C4-2B (cell line): ENCODE measurements around the gene ERLEC1.

Experiments used
- CTCF ChIP-seq: fragments of 450-650 bp; conservative IDR thresholded peaks from 2 replicates; pipeline ENCODE4 v1.5.1; 2017; ENCODE audit warnings: mild to moderate bottlenecking
- ZFX ChIP-seq: fragments of 450-650 bp; IDR thresholded peaks from 2 replicates; pipeline ENCODE4 v1.6.1; 2017

GRCh38 chr2:53867169-53867568 lies 80.3 kb downstream of the ERLEC1 start:
- TF ChIP-seq CTCF: no peak
- no peak for TF ChIP-seq ZFX
